Loucy (cell line): ENCODE measurements around the gene ILF2.

Source experiments
- EZH2phosphoT487 ChIP-seq: fragments of 200-600 bp; IDR thresholded peaks from 2 replicates; pipeline ENCODE4 v1.6.1; 2018; ENCODE audit warnings: antibody characterized with exemption, mild to moderate bottlenecking, moderate library complexity, borderline replicate concordance
- TF ChIP-seq, protein P1 (sequence below): fragments of 200-600 bp; sonication (generic); conservative IDR thresholded peaks from 2 replicates; pipeline ENCODE4 v1.5.1; 2014; ENCODE audit warnings: mild to moderate bottlenecking, antibody characterized with exemption, low read length

DNA sequence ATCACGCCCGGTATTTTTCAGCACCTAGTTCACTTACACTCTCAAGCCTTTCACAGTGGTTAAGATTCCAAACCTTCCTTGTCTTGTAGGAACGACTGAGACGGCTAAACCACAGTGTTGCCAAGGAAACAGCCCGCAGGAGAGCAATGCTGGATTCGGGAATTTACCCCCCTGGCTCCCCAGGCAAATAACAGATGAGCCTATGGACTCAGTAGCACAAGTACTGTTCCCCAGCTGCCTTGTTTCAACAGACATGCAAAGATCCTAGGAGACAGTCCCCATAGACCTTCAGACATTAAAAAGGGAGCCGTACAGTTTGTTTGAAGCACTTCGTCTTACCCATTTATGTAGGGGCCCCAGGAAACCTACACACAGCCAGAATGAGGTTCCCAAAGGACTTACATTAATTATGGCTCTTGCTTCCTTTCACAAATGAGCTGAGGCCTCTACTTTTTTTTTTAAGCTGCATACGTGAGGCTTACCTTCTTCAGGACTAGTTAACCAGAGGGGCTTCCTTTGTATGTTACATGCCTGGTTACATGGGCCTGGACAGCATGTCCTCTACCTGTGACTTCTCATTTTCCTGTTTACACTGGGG lies 9.6 kb downstream of the ILF2 start:
- TF ChIP-seq EZH2phosphoT487, result no peak
- TF ChIP-seq, protein P1, sequence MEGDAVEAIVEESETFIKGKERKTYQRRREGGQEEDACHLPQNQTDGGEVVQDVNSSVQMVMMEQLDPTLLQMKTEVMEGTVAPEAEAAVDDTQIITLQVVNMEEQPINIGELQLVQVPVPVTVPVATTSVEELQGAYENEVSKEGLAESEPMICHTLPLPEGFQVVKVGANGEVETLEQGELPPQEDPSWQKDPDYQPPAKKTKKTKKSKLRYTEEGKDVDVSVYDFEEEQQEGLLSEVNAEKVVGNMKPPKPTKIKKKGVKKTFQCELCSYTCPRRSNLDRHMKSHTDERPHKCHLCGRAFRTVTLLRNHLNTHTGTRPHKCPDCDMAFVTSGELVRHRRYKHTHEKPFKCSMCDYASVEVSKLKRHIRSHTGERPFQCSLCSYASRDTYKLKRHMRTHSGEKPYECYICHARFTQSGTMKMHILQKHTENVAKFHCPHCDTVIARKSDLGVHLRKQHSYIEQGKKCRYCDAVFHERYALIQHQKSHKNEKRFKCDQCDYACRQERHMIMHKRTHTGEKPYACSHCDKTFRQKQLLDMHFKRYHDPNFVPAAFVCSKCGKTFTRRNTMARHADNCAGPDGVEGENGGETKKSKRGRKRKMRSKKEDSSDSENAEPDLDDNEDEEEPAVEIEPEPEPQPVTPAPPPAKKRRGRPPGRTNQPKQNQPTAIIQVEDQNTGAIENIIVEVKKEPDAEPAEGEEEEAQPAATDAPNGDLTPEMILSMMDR, result no peak
